OCI-M2 (cell line): ENCODE results near the gene USP17L22.
"Not testable (repeated sequence)": the region's sequence is repeated elsewhere in the genome, so short reads cannot be mapped to it uniquely, and the experiment has no call there.

Experiments used
- DNase-seq: peaks from one replicate; lab custom pipeline; 2025; ENCODE audit not compliant: unreplicated experiment; lab: John Stamatoyannopoulos, UW

Gene USP17L22, protein sequence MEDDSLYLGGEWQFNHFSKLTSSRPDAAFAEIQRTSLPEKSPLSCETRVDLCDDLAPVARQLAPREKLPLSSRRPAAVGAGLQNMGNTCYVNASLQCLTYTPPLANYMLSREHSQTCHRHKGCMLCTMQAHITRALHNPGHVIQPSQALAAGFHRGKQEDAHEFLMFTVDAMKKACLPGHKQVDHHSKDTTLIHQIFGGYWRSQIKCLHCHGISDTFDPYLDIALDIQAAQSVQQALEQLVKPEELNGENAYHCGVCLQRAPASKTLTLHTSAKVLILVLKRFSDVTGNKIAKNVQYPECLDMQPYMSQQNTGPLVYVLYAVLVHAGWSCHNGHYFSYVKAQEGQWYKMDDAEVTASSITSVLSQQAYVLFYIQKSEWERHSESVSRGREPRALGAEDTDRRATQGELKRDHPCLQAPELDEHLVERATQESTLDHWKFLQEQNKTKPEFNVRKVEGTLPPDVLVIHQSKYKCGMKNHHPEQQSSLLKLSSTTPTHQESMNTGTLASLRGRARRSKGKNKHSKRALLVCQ

DNA sequence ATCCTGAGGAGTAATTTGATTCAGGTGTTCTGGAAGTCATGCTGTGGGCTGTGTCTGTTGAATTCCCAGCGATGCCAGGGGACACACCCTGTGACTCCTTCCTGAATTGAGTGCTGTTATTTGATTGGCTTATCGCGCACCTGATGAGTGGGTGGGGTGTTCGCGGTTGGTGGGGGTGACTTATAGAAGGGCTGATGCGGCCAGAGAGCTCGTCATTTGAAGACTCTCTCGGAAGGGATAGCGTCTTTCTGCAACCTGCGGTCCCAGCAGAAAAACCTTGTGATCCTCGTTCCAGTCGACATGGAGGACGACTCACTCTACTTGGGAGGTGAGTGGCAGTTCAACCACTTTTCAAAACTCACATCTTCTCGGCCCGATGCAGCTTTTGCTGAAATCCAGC lies at the start of gene USP17L22:
Gene USP17L22, plus strand, starts transcription at position 301 of the 400 bp plus-strand sequence. Its CDS starts 0 bp downstream, at position 301.
- DNase-seq: not testable (repeated sequence)

DNA sequence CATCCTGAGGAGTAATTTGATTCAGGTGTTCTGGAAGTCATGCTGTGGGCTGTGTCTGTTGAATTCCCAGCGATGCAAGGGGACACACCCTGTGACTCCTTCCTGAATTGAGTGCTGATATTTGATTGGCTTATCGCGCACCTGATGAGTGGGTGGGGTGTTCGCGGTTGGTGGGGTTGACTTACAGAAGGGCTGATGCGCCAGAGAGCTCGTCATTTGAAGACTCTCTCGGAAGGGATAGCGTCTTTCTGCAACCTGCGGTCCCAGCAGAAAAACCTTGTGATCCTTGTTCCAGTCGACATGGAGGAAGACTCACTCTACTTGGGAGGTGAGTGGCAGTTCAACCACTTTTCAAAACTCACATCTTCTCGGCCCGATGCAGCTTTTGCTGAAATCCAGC lies 47.6 kb upstream of the USP17L22 start, which contains the start of gene USP17L12:
Gene USP17L12, plus strand, starts transcription at position 301 of the 400 bp plus-strand sequence. Its CDS starts 0 bp downstream, at position 301.
- not testable (repeated sequence) for DNase-seq

DNA sequence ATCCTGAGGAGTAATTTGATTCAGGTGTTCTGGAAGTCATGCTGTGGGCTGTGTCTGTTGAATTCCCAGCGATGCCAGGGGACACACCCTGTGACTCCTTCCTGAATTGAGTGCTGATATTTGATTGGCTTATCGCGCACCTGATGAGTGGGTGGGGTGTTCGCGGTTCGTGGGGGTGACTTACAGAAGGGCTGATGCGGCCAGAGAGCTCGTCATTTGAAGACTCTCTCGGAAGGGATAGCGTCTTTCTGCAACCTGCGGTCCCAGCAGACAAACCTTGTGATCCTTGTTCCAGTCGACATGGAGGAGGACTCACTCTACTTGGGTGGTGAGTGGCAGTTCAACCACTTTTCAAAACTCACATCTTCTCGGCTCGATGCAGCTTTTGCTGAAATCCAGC lies 42.8 kb upstream of the USP17L22 start, which contains the start of gene USP17L13:
Gene USP17L13, plus strand, starts transcription at position 301 of the 400 bp plus-strand sequence. Its CDS starts 0 bp downstream, at position 301.
- DNase-seq: not testable (repeated sequence)

DNA sequence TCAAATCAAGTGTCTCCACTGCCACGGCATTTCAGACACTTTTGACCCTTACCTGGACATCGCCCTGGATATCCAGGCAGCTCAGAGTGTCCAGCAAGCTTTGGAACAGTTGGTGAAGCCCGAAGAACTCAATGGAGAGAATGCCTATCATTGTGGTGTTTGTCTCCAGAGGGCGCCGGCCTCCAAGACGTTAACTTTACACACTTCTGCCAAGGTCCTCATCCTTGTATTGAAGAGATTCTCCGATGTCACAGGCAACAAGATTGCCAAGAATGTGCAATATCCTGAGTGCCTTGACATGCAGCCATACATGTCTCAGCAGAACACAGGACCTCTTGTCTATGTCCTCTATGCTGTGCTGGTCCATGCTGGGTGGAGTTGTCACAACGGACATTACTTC lies 37.2 kb upstream of the USP17L22 start:
- DNase-seq: not testable (repeated sequence)

DNA sequence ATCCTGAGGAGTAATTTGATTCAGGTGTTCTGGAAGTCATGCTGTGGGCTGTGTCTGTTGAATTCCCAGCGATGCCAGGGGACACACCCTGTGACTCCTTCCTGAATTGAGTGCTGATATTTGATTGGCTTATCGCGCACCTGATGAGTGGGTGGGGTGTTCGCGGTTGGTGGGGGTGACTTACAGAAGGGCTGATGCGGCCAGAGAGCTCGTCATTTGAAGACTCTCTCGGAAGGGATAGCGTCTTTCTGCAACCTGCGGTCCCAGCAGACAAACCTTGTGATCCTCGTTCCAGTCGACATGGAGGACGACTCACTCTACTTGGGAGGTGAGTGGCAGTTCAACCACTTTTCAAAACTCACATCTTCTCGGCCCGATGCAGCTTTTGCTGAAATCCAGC lies 33.3 kb upstream of the USP17L22 start, which contains the start of gene USP17L15:
Gene USP17L15, plus strand, starts transcription at position 301 of the 400 bp plus-strand sequence. Its CDS starts 0 bp downstream, at position 301.
- DNase-seq: not testable (repeated sequence)

DNA sequence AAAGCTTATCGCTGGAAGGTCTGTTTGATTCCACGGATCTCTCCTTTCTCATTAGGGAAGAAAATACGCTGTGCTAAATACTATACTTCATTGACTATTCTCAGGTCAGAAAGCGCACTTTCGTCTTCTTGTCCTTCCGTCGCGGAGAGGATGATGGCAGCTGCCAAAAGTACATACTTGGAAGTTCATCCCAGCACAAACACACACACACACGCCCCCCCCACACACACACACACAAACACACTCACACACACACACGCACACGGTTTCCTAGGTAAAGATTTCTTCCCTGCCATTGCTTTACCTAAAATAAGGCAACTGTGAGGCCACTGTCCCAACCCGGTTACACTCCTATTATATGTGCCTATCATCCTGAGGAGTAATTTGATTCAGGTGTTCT lies 29.0 kb upstream of the USP17L22 start:
- DNase-seq: not testable (repeated sequence)

DNA sequence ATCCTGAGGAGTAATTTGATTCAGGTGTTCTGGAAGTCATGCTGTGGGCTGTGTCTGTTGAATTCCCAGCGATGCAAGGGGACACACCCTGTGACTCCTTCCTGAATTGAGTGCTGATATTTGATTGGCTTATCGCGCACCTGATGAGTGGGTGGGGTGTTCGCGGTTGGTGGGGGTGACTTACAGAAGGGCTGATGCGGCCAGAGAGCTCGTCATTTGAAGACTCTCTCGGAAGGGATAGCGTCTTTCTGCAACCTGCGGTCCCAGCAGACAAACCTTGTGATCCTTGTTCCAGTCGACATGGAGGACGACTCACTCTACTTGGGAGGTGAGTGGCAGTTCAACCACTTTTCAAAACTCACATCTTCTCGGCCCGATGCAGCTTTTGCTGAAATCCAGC lies 23.8 kb upstream of the USP17L22 start, which contains the start of gene USP17L17:
Gene USP17L17, plus strand, starts transcription at position 301 of the 400 bp plus-strand sequence. Its CDS starts 0 bp downstream, at position 301.
- DNase-seq: not testable (repeated sequence)

DNA sequence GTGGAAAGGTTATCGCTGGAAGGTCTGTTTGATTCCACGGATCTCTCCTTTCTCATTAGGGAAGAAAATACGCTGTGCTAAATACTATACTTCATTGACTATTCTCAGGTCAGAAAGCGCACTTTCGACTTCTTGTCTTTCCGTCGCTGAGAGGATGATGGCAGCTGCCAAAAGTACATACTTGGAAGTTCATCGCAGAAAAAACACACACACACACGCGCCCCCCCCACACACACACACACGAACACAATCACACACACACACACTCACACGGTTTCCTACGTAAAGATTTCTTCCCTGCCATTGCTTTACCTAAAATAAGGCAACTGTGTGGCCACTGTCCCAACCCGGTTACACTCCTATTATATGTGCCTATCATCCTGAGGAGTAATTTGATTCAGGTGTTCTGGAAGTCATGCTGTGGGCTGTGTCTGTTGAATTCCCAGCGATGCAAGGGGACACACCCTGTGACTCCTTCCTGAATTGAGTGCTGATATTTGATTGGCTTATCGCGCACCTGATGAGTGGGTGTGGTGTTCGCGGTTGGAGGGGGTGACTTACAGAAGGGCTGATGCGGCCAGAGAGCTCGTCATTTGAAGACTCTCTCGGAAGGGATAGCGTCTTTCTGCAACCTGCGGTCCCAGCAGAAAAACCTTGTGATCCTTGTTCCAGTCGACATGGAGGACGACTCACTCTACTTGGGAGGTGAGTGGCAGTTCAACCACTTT lies 19.3 kb upstream of the USP17L22 start, which contains the start of gene USP17L18:
Gene USP17L18, plus strand, starts transcription at position 678 of the 728 bp plus-strand sequence. Its CDS starts 0 bp downstream, at position 678.
- DNase-seq: not testable (repeated sequence)

DNA sequence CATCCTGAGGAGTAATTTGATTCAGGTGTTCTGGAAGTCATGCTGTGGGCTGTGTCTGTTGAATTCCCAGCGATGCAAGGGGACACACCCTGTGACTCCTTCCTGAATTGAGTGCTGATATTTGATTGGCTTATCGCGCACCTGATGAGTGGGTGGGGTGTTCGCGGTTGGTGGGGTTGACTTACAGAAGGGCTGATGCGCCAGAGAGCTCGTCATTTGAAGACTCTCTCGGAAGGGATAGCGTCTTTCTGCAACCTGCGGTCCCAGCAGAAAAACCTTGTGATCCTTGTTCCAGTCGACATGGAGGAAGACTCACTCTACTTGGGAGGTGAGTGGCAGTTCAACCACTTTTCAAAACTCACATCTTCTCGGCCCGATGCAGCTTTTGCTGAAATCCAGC lies 14.3 kb upstream of the USP17L22 start, which contains the start of gene USP17L19:
Gene USP17L19, plus strand, starts transcription at position 301 of the 400 bp plus-strand sequence. Its CDS starts 0 bp downstream, at position 301.
- not testable (repeated sequence) for DNase-seq

DNA sequence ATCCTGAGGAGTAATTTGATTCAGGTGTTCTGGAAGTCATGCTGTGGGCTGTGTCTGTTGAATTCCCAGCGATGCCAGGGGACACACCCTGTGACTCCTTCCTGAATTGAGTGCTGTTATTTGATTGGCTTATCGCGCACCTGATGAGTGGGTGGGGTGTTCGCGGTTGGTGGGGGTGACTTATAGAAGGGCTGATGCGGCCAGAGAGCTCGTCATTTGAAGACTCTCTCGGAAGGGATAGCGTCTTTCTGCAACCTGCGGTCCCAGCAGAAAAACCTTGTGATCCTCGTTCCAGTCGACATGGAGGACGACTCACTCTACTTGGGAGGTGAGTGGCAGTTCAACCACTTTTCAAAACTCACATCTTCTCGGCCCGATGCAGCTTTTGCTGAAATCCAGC lies 9.6 kb upstream of the USP17L22 start, which contains the start of gene USP17L20:
Gene USP17L20, plus strand, starts transcription at position 301 of the 400 bp plus-strand sequence. Its CDS starts 0 bp downstream, at position 301.
- not testable (repeated sequence) for DNase-seq

DNA sequence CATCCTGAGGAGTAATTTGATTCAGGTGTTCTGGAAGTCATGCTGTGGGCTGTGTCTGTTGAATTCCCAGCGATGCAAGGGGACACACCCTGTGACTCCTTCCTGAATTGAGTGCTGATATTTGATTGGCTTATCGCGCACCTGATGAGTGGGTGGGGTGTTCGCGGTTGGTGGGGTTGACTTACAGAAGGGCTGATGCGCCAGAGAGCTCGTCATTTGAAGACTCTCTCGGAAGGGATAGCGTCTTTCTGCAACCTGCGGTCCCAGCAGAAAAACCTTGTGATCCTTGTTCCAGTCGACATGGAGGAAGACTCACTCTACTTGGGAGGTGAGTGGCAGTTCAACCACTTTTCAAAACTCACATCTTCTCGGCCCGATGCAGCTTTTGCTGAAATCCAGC lies 4.8 kb upstream of the USP17L22 start, which contains the start of gene USP17L21:
Gene USP17L21, plus strand, starts transcription at position 301 of the 400 bp plus-strand sequence. Its CDS starts 0 bp downstream, at position 301.
- not testable (repeated sequence) for DNase-seq

DNA sequence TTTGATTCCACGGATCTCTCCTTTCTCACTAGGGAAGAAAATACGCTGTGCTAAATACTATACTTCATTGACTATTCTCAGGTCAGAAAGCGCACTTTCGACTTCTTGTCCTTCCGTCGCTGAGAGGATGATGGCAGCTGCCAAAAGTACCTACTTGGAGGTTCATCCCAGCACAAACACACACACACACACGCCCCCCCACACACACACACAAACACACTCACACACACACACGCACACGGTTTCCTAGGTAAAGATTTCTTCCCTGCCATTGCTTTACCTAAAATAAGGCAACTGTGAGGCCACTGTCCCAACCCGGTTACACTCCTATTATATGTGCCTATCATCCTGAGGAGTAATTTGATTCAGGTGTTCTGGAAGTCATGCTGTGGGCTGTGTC lies 4.3 kb downstream of the USP17L22 start:
- DNase-seq: not testable (repeated sequence)
